CD4-positive, alpha-beta T cell treated with Interleukin-12 subunit alpha and Interleukin-12 subunit beta, for 1 hour (primary cell): ENCODE data around the gene SRM.
A peak's percentile ranks its signal among the peaks of the same experiment; 100 is the strongest.
"Not testable (repeated sequence)": the region's sequence is repeated elsewhere in the genome, so short reads cannot be mapped to it uniquely, and the experiment has no call there.

Source experiments
- DNase-seq: peaks from one replicate; pipeline ENCODE4 v3.0.0-alpha.2; 2020

The SRM gene

DNA sequence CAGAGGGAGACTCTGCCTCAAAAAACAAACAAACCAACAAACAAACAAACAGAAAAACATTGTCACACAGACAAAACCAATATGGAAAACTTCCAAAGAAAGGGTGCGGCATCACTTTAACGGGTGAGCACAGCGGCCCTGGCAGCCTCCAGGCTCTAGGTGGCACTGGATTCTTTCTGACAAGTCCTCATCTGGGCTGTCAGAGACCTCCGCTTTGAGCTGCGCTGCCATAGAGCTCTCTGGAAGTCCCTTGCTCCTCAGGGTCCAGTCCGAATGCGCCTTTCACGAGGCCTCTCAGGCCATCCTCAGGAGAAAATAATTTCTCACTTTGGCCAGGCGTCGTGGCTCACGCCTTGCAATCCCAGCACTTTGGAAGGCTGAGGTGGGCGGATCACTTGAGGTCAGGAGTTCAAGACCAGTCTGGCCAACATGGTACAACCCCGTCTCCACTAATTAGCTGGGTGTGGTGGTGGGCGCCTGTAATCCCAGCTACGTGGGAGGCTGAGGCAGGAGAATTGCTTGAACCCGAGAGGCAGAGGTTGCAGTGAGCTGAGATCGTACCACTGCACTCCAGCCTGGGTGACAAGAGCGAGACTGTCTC, 4.2 kb upstream of the SRM start:
- not testable (repeated sequence) for DNase-seq

GRCh38 chr1:11062965-11063401, 3.2 kb upstream of the SRM start:
- DNase-seq: peak; percentile 19

GRCh38 chr1:11061652-11062365, 2.0 kb upstream of the SRM start:
- DNase-seq: no peak

DNA sequence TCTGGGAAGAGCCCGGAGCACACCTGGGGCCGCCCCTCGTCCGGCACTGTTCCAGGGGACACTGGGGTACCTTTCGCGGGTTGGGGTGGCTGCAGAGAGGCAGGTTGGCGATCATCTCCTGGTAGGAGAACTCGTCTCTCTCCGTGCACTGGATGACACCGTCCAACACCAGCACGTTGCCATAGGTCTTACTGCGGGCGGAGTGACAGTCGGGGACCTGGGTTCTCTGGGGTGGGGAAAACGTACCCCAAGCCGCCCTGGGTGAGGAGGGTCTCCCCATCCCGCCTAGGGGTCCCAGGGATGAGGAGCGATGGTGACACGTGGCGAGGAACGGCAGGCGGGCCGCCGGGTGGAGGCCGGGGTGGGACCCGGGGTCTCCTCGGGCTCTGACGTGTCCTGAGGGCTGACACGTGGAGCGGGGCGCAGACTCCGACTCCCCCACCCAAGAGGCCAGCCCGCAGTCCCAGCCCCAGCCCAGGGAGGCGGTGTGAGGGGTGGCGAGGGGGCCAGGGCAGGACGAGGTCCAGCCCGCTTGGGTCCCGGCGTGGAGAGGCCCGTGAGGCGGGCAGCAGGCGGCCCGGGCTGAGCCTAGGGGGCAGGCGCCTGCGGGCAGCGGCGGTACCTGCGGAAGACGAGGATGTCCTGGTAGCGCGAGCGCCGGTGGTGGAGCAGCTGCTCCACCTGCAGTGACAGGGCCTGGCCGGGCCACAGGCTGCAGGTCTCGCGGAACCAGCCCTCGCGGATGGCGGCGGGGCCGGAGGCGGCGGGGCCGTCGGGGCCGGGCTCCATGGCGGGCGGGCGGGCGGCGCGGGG, 457 bp downstream of the SRM start:
- no peak for DNase-seq

GRCh38 chr1:11058595-11059154, 1.1 kb downstream of the SRM start:
- DNase-seq: no peak

GRCh38 chr1:11058026-11058425, 1.8 kb downstream of the SRM start:
- DNase-seq: no peak

GRCh38 chr1:11057477-11057876, 2.3 kb downstream of the SRM start:
- no peak for DNase-seq

DNA sequence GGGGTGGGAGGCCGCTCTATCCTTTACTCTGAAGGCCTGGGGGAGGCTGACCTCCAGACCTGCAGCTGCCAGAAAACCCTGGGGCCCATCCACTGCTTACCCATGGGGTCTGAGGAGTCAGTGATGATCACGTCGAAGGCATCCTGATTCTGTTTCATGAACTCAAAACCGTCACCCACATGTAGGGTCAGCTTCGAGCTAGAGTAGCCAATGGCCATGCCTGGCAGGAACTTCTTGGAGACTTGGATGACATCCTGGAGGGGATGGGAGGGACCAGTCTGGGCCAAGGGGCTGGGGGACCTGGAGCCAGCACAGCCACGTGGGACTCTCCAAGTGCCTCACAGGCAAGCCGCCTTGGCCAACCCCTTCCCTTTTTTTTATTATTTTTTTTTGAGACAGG, 3.3 kb downstream of the SRM start:
- DNase-seq: no peak

DNA sequence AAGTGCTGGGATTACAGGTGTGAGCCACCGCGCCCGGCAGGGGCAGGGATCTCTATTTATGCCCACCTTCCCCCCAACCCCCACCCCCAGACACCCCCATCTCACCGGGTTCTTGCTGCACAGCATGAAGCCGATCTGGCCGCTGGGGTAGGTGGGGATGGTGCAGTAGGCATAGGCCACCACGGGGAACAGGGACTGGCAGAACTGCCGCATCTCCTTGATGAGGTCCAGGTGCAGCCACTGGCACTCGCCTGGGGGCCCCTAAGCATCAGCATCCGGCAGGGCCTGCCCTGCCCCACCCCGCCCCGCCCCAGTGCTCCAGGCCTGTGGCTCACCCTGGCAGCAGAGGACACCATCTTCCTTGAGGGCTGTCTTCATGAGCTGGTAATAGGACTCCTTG, 4.1 kb downstream of the SRM start:
- DNase-seq: no peak

DNA sequence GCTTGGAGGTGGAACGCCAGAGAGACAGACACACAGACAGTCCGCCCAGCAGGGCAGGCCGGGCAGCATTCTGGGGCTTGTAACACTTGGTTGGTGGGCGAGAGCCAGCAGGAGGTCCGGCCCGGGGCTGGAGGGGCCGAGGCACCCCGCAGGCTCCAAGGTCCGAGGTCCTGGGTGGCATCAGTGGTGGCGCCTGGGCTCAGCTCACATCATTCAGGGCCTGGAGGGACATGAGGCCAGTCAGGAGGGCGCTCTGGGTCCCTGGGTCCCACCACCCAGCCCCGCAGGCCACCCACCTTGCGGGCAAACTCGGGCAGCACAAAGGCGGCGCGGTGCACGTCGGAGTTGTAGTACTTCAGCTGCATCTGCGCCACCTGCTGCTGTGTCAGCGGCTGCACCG, 5.2 kb downstream of the SRM start:
- DNase-seq: no peak

GRCh38 chr1:11054181-11054580, 5.6 kb downstream of the SRM start:
- no peak for DNase-seq

DNA sequence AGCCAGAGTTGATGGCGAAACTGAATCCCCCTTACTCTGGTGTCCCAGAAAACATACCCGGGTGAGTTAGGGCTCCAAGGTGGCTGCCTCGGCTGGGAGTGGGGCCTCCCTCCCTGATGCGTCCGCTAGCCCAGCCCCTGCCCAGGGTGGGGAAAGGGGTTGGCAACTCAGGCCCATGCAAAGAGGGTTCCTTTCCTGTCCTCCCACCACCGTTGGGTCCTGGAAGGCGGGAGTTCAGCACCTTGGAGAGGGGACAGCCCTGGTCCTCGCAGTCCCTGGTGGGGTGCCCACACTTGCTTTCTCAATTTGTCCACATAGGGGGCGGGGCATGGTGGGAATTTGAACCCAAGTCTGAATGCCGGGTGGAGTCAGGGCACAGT, 6.1 kb downstream of the SRM start:
- no peak for DNase-seq

- no peak for DNase-seq
Measured at GRCh38 chr1:11052839-11053757, 6.7 kb downstream of the SRM start.

DNA sequence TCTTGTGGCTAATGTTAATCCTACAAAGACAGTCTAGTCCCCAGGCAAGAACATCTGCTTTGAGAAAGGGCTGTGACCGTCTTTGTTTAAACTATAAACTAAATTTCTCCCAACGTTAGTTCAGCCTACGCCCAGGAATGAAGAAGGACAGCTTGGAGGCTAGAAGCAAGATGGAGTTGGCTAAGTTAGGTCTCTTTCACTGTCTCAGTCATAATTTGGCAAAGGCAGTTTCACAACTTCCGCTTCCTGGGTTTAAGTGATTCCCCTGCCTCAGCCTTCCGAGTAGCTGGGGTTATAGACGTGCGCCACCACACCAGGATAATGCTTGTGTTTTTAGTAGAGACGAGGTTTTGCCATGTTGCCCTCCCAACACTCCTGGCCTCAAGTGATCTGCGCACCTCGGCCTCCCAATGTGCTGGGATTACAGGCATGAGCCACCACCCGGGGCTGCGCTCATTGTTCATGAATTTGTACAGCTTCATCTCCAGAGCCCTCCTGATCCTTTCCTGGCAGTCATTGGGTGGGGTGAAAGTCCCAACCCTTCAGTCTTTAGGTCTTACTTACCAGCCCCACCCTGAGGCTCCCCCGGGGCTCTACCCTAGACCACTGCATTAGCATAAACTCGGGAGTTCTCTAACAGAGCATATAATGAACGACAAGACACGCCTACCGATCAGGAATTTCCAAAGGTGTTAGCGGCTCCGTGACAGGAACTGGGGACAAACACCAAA, 7.9 kb downstream of the SRM start:
- DNase-seq: no peak

DNA sequence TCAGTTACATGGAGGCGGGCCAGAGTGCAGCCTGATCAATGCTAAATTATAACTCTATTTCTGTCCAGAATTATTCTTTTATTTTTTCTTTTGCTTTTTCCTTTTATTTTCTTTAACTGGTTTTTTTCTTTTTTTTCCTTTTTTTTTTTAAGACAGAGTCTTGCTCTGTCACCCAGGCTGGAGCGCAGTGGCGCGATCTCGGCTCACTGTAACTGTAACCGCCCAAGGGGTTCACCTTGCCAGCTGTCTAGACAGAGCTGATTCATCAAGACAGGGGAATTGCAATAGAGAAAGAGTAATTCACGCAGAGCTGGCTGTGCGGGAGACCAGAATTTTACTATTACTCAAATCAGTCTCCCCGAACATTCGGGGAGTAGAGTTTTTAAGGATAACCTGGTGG, 8.7 kb downstream of the SRM start:
- not testable (repeated sequence) for DNase-seq

DNA sequence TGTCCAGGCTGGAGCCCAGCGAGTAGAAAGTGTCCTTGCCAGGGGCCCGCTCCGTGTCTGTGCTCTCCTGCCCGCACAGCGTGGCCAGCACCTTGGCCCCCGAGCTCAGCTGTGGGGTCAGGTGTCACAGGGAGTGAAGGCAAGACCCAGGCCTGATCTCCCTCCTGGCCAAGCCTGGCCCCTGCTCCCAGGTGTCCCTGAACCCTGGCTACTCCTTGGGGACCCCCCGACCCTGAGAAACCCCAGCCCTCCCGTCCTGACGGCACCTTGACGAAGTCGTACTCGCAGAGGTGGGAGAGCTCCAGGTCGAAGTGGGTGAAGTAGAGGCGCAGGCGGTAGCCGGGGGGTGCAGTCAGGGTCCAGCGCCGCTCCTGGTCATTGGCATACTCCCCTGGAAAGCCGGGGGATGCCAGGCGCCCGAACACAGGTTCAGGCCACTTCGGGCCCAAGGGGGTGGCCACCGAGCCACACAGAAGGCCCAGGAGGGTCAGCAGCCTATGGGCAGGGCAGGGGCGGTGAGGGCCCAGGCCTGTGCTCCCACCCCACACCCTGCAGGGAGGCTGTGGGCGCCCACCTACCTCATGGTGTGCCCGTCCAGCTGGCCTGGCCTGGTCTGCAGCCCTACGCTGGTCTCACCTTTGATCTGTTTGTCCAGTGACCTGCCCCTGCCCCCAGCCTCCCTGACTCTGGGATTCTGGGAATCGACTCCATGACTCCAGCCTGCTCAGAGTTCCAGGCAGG, 13.0 kb downstream of the SRM start, which contains the start of gene MASP2:
TSS of gene MASP2 (minus strand) at position 615 of the 741 bp plus-strand sequence. CDS start at position 583, 32 bp downstream.
- DNase-seq: no peak

DNA sequence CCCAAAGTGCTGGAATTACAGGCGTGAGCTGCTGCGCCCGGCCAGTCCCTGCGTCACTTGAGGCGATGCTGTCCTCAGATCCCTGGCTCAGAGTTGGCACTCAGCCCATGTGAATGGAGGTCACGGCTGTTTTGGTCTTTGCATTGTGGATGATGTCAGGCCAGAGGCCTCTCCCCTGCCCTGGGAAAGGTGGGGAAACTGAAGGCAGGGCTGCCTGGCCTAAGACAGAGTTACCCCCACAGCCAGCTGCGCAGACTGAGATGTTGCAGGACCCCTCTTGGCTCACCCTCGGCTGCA, 13.6 kb downstream of the SRM start:
- no peak for DNase-seq

GRCh38 chr1:11045428-11046269, 14.2 kb downstream of the SRM start:
- no peak for DNase-seq

DNA sequence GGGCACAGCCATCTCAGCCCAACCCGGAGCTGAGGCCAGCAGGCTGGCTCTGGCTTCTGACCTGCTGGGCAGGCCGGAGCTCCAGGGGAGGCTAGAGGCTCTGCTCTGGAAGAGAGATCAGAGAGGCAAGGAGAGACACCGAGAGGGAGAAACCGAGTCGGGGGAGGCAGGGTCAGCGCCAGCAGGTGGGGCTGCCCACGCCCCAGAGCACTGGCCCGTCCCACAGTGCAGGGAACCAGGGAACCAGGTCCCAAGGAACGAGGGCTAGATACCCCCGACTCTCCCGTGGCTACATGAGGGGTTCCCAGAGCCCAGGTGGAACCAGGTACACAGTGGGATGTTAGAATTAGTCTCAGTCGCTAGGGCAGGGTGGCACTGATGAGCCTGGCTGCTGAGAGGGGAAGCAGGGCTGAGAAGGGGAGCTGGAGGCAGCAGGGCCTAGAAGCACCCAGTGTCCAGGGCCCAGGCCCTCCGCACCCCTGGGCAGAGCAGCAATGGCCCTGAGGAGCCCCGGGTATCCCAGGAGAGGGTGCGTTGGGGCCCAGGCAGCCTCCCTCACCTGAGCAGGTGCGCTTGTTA, 14.9 kb downstream of the SRM start:
- DNase-seq: no peak
